Esophagus squamous epithelium (tissue), 5 donors: Measurements from ENCODE around the gene MRC2. TPM values are rescaled to one million over a fixed set of nuclear protein-coding genes. Genes with fewer than 3 reads are reported as not detected.
A peak's percentile ranks its signal among the peaks of the same experiment; 100 is the strongest.

Experiments used
- DNase-seq: peaks from one replicate; lab custom pipeline; 2025; lab: John Stamatoyannopoulos, UW
- H3K27ac ChIP-seq, 4 donors: fragments of 200-600 bp; sonication (generic); one replicate each; pipeline ENCODE4 v1.5.1; 2016 to 2019; ENCODE audit warnings: mild to moderate bottlenecking in 1 of 4
- H3K27me3 ChIP-seq, 4 donors: fragments of 200-600 bp; sonication (generic); 1 replicate in 3 of 4; 2 replicates in 1 of 4; pipeline versions ENCODE4 v1.5.1 to v1.6.0; 2017 to 2021; ENCODE audit warnings: antibody characterized with exemption in 1 of 4
- H3K36me3 ChIP-seq, 3 donors: fragments of 200-600 bp; sonication (generic); one replicate each; pipeline ENCODE4 v1.5.1; 2016 to 2019
- H3K4me1 ChIP-seq, 3 donors: fragments of 200-600 bp; sonication (generic); one replicate each; pipeline ENCODE4 v1.5.1; 2017 to 2019
- H3K4me3 ChIP-seq, 4 donors: fragments of 200-600 bp; sonication (generic); 1 replicate in 3 of 4; 2 replicates in 1 of 4; pipeline ENCODE4 v1.5.1; 2016 to 2019; ENCODE audit warnings: mild to moderate bottlenecking in 2 of 4, moderate library complexity in 1 of 4
- H3K9me3 ChIP-seq, 3 donors: fragments of 200-600 bp; sonication (generic); one replicate each; pipeline ENCODE4 v1.5.1; 2016 to 2019
- POLR2A ChIP-seq, 4 donors: fragments of 450-650 bp; IDR thresholded peaks; one replicate each; pipeline ENCODE4 v1.6.1; 2017; ENCODE audit warnings: antibody characterized with exemption in 4 of 4, mild to moderate bottlenecking in 4 of 4, moderate library complexity in 3 of 4
- WGBS, 2 donors: methylation state at CpG; one replicate each; pipeline ENCODE4 v1.1.5; 2018; 5-methylcytosine and 5-hydroxymethylcytosine counted together
- intact Hi-C: fragments of 100-400 bp; cut with DNase I; formaldehyde crosslinking; loops from one replicate; pipeline ENCODE4 v1.15.0; 2022
- total RNA-seq, 4 donors: library from RNA; depleted of rRNA; stranded (reverse); fragments of >200 nt; gene quantifications; one replicate each; pipeline ENCODE4 v1.1.0, GENCODE V29; 2016
- TF ChIP-seq, protein P1 (sequence below), 6 experiments: fragments of 450-650 bp in 4 of 6; fragments of 200-600 bp in 2 of 6; sonication (generic) in 2 of 6; IDR thresholded peaks; one replicate each; pipeline ENCODE4 v1.5.1; 2016 to 2019; ENCODE audit warnings: antibody characterized with exemption in 6 of 6, mild to moderate bottlenecking in 4 of 6, moderate library complexity in 4 of 6
- donor health status: DM: yes; HTN: yes; CAD: no.

The MRC2 gene
- total RNA-seq, 4 donors from 2014 or later: 38.8 to 64.7 (median 61.6) TPM

GRCh38 chr17:62720126-62720850 is 92.8 kb downstream of the MRC2 start:
- Histone ChIP-seq H3K9me3 (no peaks in the 10 kb centered on the region), H3K4me3 (no peak overlapping the region), H3K27ac (no peak overlapping the region), H3K4me1 (peaks cover 0 to 13% (median 7%) of the 10 kb centered on the region in 3 donors), H3K27me3 (peaks cover 0 to 4% (median 0%) of the 10 kb centered on the region in 4 donors), H3K36me3 (no peaks in the 10 kb centered on the region)
- TF ChIP-seq, protein P1, sequence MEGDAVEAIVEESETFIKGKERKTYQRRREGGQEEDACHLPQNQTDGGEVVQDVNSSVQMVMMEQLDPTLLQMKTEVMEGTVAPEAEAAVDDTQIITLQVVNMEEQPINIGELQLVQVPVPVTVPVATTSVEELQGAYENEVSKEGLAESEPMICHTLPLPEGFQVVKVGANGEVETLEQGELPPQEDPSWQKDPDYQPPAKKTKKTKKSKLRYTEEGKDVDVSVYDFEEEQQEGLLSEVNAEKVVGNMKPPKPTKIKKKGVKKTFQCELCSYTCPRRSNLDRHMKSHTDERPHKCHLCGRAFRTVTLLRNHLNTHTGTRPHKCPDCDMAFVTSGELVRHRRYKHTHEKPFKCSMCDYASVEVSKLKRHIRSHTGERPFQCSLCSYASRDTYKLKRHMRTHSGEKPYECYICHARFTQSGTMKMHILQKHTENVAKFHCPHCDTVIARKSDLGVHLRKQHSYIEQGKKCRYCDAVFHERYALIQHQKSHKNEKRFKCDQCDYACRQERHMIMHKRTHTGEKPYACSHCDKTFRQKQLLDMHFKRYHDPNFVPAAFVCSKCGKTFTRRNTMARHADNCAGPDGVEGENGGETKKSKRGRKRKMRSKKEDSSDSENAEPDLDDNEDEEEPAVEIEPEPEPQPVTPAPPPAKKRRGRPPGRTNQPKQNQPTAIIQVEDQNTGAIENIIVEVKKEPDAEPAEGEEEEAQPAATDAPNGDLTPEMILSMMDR (IDR thresholded peaks at IDR 0.05): peak in 4 of 6 experiments; percentile 25 to 48 (median 29)
- no peak for TF ChIP-seq POLR2A (IDR thresholded peaks at IDR 0.05)
- 88 to 94% methylated on average over 3 of the region's 3 CpGs for WGBS, 2 donors
- no peak for DNase-seq
- intact Hi-C loops: no loop called here

DNA sequence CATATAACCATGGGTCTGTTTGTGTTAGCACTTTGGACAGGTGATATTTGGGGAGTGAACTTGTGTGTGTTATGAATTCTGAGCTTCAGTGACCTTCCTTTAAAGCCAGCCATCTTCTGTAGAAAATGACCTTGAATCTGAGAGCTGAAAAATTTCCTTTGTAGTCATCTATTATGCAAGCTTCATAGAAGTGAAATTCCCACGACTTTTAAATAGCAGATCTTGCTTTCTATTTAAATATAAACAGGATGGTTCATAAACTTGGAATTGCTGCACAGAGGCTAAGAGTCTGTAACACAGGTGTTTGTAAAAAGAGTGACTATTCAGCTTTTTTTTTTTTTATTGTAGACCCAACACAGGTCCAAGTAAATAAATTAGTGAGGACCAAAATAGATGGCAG is 95.2 kb downstream of the MRC2 start:
- H3K4me1 ChIP-seq: peaks cover 0 to 22% (median 9%) of the 10 kb centered on the region in 3 donors
- no peak for DNase-seq
- peaks cover 0 to 4% (median 0%) of the 10 kb centered on the region in 4 donors for H3K27me3 ChIP-seq
- 21 to 26% methylated on average over 1 of the region's 1 CpG for WGBS, 2 donors
- no peak overlapping the region for H3K4me3 ChIP-seq
- no peaks in the 10 kb centered on the region for H3K36me3 ChIP-seq
- intact Hi-C loops: no loop called here
- H3K27ac ChIP-seq: no peak overlapping the region
- no peaks in the 10 kb centered on the region for H3K9me3 ChIP-seq
- TF ChIP-seq, protein P1 (IDR thresholded peaks at IDR 0.05): no peak
- TF ChIP-seq POLR2A (IDR thresholded peaks at IDR 0.05): no peak

- no peak for DNase-seq
- 76 to 85% methylated on average over 7 of the region's 7 CpGs for WGBS, 2 donors
- no peak overlapping the region for H3K27ac ChIP-seq
- H3K27me3 ChIP-seq: peaks cover 0 to 9% (median 0%) of the 10 kb centered on the region in 4 donors
- intact Hi-C loops: no loop called here
- H3K4me1 ChIP-seq: peaks cover 0 to 22% (median 9%) of the 10 kb centered on the region in 3 donors
- no peaks in the 10 kb centered on the region for H3K9me3 ChIP-seq
- H3K4me3 ChIP-seq: no peak overlapping the region
- no peaks in the 10 kb centered on the region for H3K36me3 ChIP-seq
- no peak for TF ChIP-seq POLR2A (IDR thresholded peaks at IDR 0.05)
- TF ChIP-seq, protein P1 (IDR thresholded peaks at IDR 0.05): no peak
These were observed 96.4 kb downstream of the MRC2 start for GRCh38 chr17:62723842-62724241.

DNA sequence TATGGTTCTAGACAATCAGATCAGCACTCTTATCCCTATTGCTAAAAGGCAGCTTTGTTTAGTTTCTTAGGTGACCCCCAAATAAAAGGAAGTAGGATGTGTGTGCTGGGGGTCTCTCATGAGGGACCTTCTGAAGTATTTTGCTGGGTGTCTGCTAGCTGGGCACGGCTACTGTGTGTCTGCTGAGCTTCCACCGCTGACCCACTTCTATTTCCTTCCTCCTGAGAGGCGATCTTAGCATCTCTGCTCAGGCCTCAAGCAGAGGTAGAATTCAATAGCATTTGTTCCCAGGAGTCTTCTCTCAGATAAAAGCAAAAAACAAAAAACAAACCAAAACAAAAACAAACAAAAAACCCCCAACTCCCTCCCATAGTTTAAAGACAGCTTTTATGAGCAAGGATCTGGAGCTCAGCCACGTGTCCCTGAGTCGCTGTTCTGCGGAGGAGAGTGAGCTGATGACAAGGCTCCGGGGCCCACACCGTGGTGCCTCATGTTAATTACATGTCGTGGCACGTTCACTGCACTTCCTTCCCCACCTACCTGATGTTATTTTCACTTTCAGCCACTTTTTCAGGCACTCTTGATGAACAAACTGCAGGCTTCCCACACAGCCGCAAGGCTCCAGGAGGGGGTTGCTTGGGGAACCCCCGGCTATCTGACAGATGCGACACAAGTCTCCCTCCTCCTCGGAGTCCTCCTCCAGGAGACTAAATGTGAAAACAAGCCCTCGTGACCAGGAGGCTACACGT is 97.1 kb downstream of the MRC2 start:
- intact Hi-C loops: no loop called here
- TF ChIP-seq, protein P1 (IDR thresholded peaks at IDR 0.05): no peak
- no peak for TF ChIP-seq POLR2A (IDR thresholded peaks at IDR 0.05)
- H3K4me1 ChIP-seq: peaks cover 0 to 22% (median 9%) of the 10 kb centered on the region in 3 donors
- no peaks in the 10 kb centered on the region for H3K36me3 ChIP-seq
- H3K27ac ChIP-seq: peak overlapping the region in 2 of 4 donors; percentile 54 to 61
- H3K9me3 ChIP-seq: no peaks in the 10 kb centered on the region
- 23 to 33% methylated on average over 14 to 15 of the region's 16 CpGs for WGBS, 2 donors
- peak overlapping the region in 3 of 4 donors; percentile 10 to 34 (median 24) for H3K4me3 ChIP-seq
- DNase-seq: no peak
- H3K27me3 ChIP-seq: peaks cover 0 to 10% (median 0%) of the 10 kb centered on the region in 4 donors

DNA sequence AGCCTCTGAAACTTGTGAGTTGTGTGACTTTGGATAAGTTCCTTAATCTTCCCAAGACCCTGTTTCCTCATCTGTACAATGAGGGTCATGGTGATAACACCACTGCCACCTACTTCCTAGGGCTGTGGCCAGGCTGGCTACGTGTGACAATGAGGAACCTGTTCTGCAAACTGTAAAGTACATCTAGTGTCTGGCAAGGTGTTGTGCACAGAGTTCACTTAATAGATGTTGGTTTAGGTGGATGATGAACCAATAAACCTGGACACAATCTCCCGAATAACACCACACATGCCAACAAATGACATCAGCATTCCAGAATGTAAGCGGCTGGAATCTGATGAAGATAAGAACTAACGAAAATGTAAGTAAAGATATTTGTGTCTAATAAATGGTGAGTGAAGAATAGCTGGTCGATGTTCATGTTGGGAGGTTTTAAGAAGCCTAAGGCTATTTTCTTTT is 98.3 kb downstream of the MRC2 start:
- Histone ChIP-seq H3K36me3 (no peaks in the 10 kb centered on the region), H3K4me3 (no peak overlapping the region), H3K9me3 (no peaks in the 10 kb centered on the region), H3K4me1 (peaks cover 0 to 22% (median 9%) of the 10 kb centered on the region in 3 donors), H3K27ac (no peak overlapping the region), H3K27me3 (peaks cover 0 to 14% (median 0%) of the 10 kb centered on the region in 4 donors)
- no peak for TF ChIP-seq POLR2A (IDR thresholded peaks at IDR 0.05)
- TF ChIP-seq, protein P1 (IDR thresholded peaks at IDR 0.05): no peak
- 62 to 69% methylated on average over 5 of the region's 5 CpGs for WGBS, 2 donors
- DNase-seq: no peak
- intact Hi-C loops: no loop called here
